ENCODE measurements around the gene NCAPH2. TPM values are rescaled to one million over a fixed set of nuclear protein-coding genes. Genes with fewer than 3 reads are reported as not detected.

Gene NCAPH2
- total and polyA plus RNA-seq, 2 of the 13 experiments (the other 11 are each of a cell fraction or from before 2014, with no cell fraction given) = 28.1 to 64.4 TPM

DNA sequence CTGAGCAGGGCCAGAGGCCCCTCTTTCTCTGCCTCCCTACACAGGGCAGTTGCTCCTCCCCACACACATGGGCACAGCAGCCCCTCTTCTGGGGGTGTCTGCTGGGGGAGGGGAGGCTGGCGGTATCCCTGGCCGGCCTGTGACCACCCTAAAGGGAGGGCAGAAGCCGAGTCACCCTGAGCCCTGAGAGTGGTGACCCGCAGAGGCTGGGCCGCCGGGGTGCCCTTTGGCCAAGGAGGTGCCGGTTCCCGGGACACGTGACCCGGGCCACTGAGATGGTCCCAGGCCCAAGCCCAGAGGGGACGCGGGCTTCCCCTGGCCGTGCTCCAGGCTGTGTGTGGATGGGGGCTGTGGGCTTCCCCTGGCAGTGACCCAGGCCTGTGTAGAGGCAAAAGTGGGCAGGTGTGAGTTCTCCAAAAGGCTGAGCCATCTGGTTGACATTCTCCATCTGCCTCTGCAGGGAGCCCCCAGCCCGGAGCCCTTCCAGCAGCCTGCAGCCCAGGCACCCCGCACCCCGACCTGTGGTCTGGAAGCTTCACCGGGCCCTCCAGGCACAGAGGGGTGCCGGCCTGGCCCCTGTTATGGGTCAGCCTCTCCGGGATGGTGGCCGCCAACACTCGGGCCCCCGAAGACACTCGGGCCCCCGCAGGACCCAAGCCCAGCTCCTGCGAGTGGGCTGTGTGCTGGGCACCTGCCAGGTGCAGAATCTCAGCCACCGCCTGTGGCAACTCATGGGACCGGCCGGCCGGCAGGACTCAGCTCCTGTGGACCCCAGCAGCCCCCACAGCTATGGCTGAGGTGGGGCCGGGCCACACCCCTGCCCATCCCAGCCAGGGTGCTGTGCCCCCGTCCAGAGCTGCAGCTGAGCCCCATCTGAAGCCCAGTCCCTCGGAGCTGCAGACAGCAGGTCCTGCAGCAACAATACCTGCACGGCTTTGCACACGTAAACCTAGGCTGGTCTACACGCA lies 25.6 kb upstream of the NCAPH2 start (continued):
- TF ChIP-seq, protein P1, sequence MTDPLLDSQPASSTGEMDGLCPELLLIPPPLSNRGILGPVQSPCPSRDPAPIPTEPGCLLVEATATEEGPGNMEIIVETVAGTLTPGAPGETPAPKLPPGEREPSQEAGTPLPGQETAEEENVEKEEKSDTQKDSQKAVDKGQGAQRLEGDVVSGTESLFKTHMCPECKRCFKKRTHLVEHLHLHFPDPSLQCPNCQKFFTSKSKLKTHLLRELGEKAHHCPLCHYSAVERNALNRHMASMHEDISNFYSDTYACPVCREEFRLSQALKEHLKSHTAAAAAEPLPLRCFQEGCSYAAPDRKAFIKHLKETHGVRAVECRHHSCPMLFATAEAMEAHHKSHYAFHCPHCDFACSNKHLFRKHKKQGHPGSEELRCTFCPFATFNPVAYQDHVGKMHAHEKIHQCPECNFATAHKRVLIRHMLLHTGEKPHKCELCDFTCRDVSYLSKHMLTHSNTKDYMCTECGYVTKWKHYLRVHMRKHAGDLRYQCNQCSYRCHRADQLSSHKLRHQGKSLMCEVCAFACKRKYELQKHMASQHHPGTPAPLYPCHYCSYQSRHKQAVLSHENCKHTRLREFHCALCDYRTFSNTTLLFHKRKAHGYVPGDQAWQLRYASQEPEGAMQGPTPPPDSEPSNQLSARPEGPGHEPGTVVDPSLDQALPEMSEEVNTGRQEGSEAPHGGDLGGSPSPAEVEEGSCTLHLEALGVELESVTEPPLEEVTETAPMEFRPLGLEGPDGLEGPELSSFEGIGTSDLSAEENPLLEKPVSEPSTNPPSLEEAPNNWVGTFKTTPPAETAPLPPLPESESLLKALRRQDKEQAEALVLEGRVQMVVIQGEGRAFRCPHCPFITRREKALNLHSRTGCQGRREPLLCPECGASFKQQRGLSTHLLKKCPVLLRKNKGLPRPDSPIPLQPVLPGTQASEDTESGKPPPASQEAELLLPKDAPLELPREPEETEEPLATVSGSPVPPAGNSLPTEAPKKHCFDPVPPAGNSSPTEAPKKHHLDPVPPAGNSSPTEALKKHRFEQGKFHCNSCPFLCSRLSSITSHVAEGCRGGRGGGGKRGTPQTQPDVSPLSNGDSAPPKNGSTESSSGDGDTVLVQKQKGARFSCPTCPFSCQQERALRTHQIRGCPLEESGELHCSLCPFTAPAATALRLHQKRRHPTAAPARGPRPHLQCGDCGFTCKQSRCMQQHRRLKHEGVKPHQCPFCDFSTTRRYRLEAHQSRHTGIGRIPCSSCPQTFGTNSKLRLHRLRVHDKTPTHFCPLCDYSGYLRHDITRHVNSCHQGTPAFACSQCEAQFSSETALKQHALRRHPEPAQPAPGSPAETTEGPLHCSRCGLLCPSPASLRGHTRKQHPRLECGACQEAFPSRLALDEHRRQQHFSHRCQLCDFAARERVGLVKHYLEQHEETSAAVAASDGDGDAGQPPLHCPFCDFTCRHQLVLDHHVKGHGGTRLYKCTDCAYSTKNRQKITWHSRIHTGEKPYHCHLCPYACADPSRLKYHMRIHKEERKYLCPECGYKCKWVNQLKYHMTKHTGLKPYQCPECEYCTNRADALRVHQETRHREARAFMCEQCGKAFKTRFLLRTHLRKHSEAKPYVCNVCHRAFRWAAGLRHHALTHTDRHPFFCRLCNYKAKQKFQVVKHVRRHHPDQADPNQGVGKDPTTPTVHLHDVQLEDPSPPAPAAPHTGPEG (CRISPR knock-in tag; IDR thresholded peaks at IDR 0.05) = no peak
- peak; percentile 48; the same call in 1 of the 2 replicates for TF ChIP-seq TBX2 (CRISPR knock-in tag; IDR thresholded peaks at IDR 0.05; ENCODE audit: borderline replicate concordance)
- TF ChIP-seq ZNF790 (CRISPR knock-in tag; IDR thresholded peaks at IDR 0.05; ENCODE audit: borderline replicate concordance) = no peak
- TF ChIP-seq WIZ (CRISPR knock-in tag; IDR thresholded peaks at IDR 0.05) = no peak
- TF ChIP-seq ZNF446 (CRISPR knock-in tag; IDR thresholded peaks at IDR 0.05) = no peak
- TF ChIP-seq ATM (IDR thresholded peaks at IDR 0.05; ENCODE audit: borderline replicate concordance) = no peak
- TF ChIP-seq GATAD2A (CRISPR knock-in tag; IDR thresholded peaks at IDR 0.05) = peak; percentile 29; the same call in 1 of the 2 replicates
- no peak for TF ChIP-seq NFYC (CRISPR knock-in tag; IDR thresholded peaks at IDR 0.05)
- TF ChIP-seq ZNF891 (CRISPR knock-in tag; IDR thresholded peaks at IDR 0.05) = no peak; the same call in 1 of the 2 replicates
- no peak for TF ChIP-seq SNRNP70 (IDR thresholded peaks at IDR 0.05; ENCODE audit: low read depth, low read length)
- TF ChIP-seq, protein P2, sequence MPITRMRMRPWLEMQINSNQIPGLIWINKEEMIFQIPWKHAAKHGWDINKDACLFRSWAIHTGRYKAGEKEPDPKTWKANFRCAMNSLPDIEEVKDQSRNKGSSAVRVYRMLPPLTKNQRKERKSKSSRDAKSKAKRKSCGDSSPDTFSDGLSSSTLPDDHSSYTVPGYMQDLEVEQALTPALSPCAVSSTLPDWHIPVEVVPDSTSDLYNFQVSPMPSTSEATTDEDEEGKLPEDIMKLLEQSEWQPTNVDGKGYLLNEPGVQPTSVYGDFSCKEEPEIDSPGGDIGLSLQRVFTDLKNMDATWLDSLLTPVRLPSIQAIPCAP (CRISPR knock-in tag; IDR thresholded peaks at IDR 0.05; ENCODE audit: low read depth) = no peak
- no peak for TF ChIP-seq ZNF383 (CRISPR knock-in tag; IDR thresholded peaks at IDR 0.05; ENCODE audit: borderline replicate concordance)
- TF ChIP-seq CREM (IDR thresholded peaks at IDR 0.05) = no peak
- no peak for TF ChIP-seq CREM (CRISPR knock-in tag; IDR thresholded peaks at IDR 0.05)
- no peak for TF ChIP-seq ZNF12 (CRISPR knock-in tag; IDR thresholded peaks at IDR 0.05)
- no peak for TF ChIP-seq IRF2 (CRISPR knock-in tag; IDR thresholded peaks at IDR 0.05)
- no peak for TF ChIP-seq KAT7 (CRISPR knock-in tag; IDR thresholded peaks at IDR 0.05; ENCODE audit: borderline replicate concordance)
- no peak for TF ChIP-seq ASH2L (IDR thresholded peaks at IDR 0.05; ENCODE audit: insufficient read length, low read depth, low read length)
- TF ChIP-seq MYC (CRISPR knock-in tag; IDR thresholded peaks at IDR 0.05; ENCODE audit: borderline replicate concordance) = no peak
- TF ChIP-seq, protein P3, sequence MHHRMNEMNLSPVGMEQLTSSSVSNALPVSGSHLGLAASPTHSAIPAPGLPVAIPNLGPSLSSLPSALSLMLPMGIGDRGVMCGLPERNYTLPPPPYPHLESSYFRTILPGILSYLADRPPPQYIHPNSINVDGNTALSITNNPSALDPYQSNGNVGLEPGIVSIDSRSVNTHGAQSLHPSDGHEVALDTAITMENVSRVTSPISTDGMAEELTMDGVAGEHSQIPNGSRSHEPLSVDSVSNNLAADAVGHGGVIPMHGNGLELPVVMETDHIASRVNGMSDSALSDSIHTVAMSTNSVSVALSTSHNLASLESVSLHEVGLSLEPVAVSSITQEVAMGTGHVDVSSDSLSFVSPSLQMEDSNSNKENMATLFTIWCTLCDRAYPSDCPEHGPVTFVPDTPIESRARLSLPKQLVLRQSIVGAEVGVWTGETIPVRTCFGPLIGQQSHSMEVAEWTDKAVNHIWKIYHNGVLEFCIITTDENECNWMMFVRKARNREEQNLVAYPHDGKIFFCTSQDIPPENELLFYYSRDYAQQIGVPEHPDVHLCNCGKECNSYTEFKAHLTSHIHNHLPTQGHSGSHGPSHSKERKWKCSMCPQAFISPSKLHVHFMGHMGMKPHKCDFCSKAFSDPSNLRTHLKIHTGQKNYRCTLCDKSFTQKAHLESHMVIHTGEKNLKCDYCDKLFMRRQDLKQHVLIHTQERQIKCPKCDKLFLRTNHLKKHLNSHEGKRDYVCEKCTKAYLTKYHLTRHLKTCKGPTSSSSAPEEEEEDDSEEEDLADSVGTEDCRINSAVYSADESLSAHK (CRISPR knock-in tag; IDR thresholded peaks at IDR 0.05; ENCODE audit: borderline replicate concordance) = no peak

All from HepG2 (cell line).